IMR-90 (cell line): ENCODE measurements around the gene ACP1.

Experiments
- CHD1 ChIP-seq: IDR thresholded peaks from 2 replicates; pipeline ENCODE4 v1.6.1; 2012; ENCODE audit warnings: low read depth, low read length, improper control_type of control experiment
- CTCF ChIP-seq: conservative IDR thresholded peaks from 2 replicates; pipeline ENCODE4 v1.5.1; 2012; ENCODE audit warnings: mild to moderate bottlenecking, low read depth, low read length, improper control_type of control experiment
- POLR2A ChIP-seq: IDR thresholded peaks from 2 replicates; pipeline ENCODE4 v1.6.1; 2012; ENCODE audit warnings: mild to moderate bottlenecking, low read depth, low read length
- SMC3 ChIP-seq: fragments of 150-350 bp; IDR thresholded peaks from 2 replicates; pipeline ENCODE4 v1.6.1; 2016; ENCODE audit warnings: low read depth, mild to moderate bottlenecking, antibody characterized with exemption, low read length, moderate library complexity

GRCh38 chr2:310994-311393, 46.2 kb downstream of the ACP1 start:
- no peak for TF ChIP-seq CTCF
- TF ChIP-seq POLR2A: no peak
- no peak for TF ChIP-seq SMC3
- TF ChIP-seq CHD1: no peak
